Natural killer cell (primary cell): Measurements from ENCODE around the gene L3MBTL2. TPM values are rescaled to one million over a fixed set of nuclear protein-coding genes. Genes with fewer than 3 reads are reported as not detected.

Experiments
- ATAC-seq, 3 donors: fragments of 150-1000 bp in 2 of 3; fragments of 200-7000 bp in 1 of 3; cut with Tn5 transposase; 1 replicate in 1 of 3; 2 replicates in 2 of 3; pipeline ENCODE4 v1.10.0; 2021; ENCODE audit warnings: mild to moderate bottlenecking in 2 of 3, moderate library complexity in 2 of 3
- DNase-seq, 2 donors: peaks; one replicate each; pipeline versions ENCODE4 v3.0.0 to v3.0.0-alpha.2; 2013 to 2021; ENCODE audit warnings: mixed read lengths in 1 of 2
- H3K27ac ChIP-seq: one replicate; pipeline ENCODE4 v1.5.1; 2013; ENCODE audit warnings: mild to moderate bottlenecking, low read length
- H3K27me3 ChIP-seq: one replicate; pipeline ENCODE4 v1.6.1; 2013; ENCODE audit warnings: low read length; ENCODE audit not compliant: control insufficient read depth, insufficient read depth
- H3K36me3 ChIP-seq: one replicate; pipeline ENCODE4 v1.6.1; 2013; ENCODE audit warnings: low read length; ENCODE audit not compliant: control insufficient read depth, insufficient read depth
- H3K4me1 ChIP-seq: one replicate; pipeline ENCODE4 v1.6.1; 2013; ENCODE audit warnings: low read length; ENCODE audit not compliant: control insufficient read depth, insufficient read depth
- H3K4me3 ChIP-seq: one replicate; pipeline ENCODE4 v1.5.1; 2013; ENCODE audit warnings: low read length
- H3K9me3 ChIP-seq: one replicate; pipeline ENCODE4 v1.6.1; 2013; ENCODE audit warnings: low read length; ENCODE audit not compliant: control insufficient read depth, insufficient read depth
- H3K27ac Mint-ChIP-seq, 2 donors: one replicate each; pipeline ENCODE4 v1.8.0; 2022; ENCODE audit warnings: mild to moderate bottlenecking in 2 of 2, mixed read lengths in 2 of 2, moderate library complexity in 1 of 2
- H3K27me3 Mint-ChIP-seq, 2 donors: one replicate each; pipeline ENCODE4 v1.8.0; 2022; ENCODE audit warnings: low read depth in 2 of 2, mixed read lengths in 2 of 2
- H3K36me3 Mint-ChIP-seq: one replicate; pipeline ENCODE4 v1.8.0; 2022; ENCODE audit warnings: mixed read lengths
- H3K4me1 Mint-ChIP-seq, 2 donors: one replicate each; pipeline ENCODE4 v1.8.0; 2022; ENCODE audit warnings: mixed read lengths in 2 of 2
- H3K4me3 Mint-ChIP-seq: one replicate; pipeline ENCODE4 v1.8.0; 2022; ENCODE audit warnings: mild to moderate bottlenecking, moderate library complexity, mixed read lengths
- H3K9me3 Mint-ChIP-seq, 2 donors: one replicate each; pipeline ENCODE4 v1.8.0; 2022; ENCODE audit warnings: mixed read lengths in 2 of 2
- WGBS: methylation state at CpG from one replicate; pipeline ENCODE4 v1.1.7; 2013; ENCODE audit warnings: missing lambda C conversion rate; ENCODE audit not compliant: insufficient coverage; 5-methylcytosine and 5-hydroxymethylcytosine counted together
- intact Hi-C: fragments of 100-400 bp; cut with micrococcal nuclease; formaldehyde crosslinking; loops from one replicate; pipeline ENCODE4 v1.14.2; 2022
- total RNA-seq, 4 donors: library from RNA; stranded (reverse); fragments of 120-200 nt in 1 of 4; gene quantifications; one replicate each; pipeline versions ENCODE4 v1.2.3 to v1.2.4, GENCODE V29; 2013 to 2022
- TF ChIP-seq, protein P1 (sequence below): fragments of 200-600 bp; IDR thresholded peaks from one replicate; pipeline ENCODE4 v1.8.0; 2022; ENCODE audit warnings: antibody characterized with exemption

L3MBTL2 gene
- total RNA-seq, 3 donors from 2014 or later (not counting 1 experiment from before 2014, with no cell fraction given) = 25.2 to 32.1 (median 31.7) TPM

DNA sequence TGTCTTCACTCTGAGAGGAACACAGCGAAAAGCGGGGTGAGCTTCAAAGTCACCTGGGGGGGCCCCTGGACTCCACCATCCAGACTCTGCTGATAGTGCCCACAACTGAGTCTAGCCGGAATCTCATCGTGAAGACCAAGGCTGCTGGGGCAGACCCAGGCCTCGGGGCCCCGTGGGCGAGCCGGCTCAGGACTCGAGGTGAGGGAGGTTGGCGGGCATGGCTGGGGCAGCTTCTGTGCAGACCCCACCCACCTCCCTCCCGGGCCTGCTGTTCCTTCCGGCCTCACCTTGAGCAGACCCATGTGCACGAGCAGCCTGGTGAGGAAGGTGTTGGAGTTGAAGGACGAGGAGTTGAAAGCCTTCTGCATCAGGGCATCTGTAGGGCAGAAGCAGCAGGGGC, 44.3 kb downstream of the L3MBTL2 start:
- Mint-ChIP-seq H3K27ac (no peak overlapping the region), H3K4me3 (no peak overlapping the region), H3K9me3 (no peaks in the 10 kb centered on the region), H3K36me3 (no peaks in the 10 kb centered on the region), H3K27me3 (no peaks in the 10 kb centered on the region), H3K4me1 (no peaks in the 10 kb centered on the region)
- Histone ChIP-seq H3K27me3 (no peaks in the 10 kb centered on the region), H3K27ac (no peak overlapping the region), H3K4me3 (no peak overlapping the region), H3K4me1 (no peaks in the 10 kb centered on the region), H3K36me3 (peaks cover 76% of the 10 kb centered on the region), H3K9me3 (no peaks in the 10 kb centered on the region)
- TF ChIP-seq, protein P1, sequence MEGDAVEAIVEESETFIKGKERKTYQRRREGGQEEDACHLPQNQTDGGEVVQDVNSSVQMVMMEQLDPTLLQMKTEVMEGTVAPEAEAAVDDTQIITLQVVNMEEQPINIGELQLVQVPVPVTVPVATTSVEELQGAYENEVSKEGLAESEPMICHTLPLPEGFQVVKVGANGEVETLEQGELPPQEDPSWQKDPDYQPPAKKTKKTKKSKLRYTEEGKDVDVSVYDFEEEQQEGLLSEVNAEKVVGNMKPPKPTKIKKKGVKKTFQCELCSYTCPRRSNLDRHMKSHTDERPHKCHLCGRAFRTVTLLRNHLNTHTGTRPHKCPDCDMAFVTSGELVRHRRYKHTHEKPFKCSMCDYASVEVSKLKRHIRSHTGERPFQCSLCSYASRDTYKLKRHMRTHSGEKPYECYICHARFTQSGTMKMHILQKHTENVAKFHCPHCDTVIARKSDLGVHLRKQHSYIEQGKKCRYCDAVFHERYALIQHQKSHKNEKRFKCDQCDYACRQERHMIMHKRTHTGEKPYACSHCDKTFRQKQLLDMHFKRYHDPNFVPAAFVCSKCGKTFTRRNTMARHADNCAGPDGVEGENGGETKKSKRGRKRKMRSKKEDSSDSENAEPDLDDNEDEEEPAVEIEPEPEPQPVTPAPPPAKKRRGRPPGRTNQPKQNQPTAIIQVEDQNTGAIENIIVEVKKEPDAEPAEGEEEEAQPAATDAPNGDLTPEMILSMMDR = no peak
- WGBS = 92% methylated on average over 14 of the region's 14 CpGs
- no peak for ATAC-seq
- DNase-seq = no peak
- intact Hi-C loops = no loop called here

DNA sequence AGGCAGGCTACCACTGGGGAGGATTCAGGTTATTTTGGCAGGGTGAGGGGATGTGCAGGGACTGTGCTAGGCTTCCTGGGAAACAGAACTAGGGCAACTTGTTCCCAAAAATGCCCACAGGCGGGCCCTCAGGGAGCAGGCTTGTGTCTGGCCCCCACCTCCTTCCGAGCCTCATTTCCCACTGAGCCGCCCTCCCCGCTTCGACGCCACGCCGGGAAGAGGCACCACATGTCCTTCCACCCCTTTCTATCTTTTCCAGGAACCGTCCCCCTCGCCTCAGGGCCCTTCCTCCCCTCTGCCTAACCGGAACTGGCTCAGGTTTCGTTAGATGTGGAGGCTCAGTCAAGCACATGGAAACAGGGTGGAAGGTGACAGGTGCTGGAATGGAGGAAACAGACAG, 45.0 kb downstream of the L3MBTL2 start:
- Histone ChIP-seq H3K4me1 (no peaks in the 10 kb centered on the region), H3K4me3 (no peak overlapping the region), H3K36me3 (peaks cover 78% of the 10 kb centered on the region), H3K27me3 (no peaks in the 10 kb centered on the region), H3K9me3 (no peaks in the 10 kb centered on the region), H3K27ac (no peak overlapping the region)
- intact Hi-C loops = no loop called here
- DNase-seq (no peak), ATAC-seq (no peak)
- WGBS = 96% methylated on average over 10 of the region's 12 CpGs
- no peak overlapping the region for H3K27ac Mint-ChIP-seq
- no peaks in the 10 kb centered on the region for H3K9me3 Mint-ChIP-seq
- H3K4me3 Mint-ChIP-seq = no peak overlapping the region
- TF ChIP-seq, protein P1 = no peak
- H3K4me1 Mint-ChIP-seq = no peaks in the 10 kb centered on the region
- no peaks in the 10 kb centered on the region for H3K27me3 Mint-ChIP-seq
- H3K36me3 Mint-ChIP-seq = no peaks in the 10 kb centered on the region

DNA sequence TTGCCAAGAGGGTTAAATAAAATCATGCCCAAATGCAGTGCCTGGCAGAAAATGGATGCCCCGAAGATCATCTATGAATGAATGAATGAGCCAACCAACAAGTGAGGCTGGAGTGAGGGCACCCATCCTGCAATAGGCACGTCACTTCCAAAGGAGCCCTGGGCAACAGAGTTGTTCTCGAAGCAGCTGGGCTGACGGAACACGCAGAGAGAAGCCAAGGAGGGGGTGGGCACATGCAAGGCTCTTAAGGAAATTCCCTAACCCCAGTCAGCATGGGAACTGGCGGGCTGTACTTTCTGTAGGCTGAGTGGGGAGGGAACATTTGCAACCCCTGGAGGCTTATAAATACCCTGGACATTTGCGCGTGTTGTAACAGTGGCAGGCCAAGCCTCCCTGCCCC, 47.3 kb downstream of the L3MBTL2 start:
- no peaks in the 10 kb centered on the region for H3K36me3 Mint-ChIP-seq

DNA sequence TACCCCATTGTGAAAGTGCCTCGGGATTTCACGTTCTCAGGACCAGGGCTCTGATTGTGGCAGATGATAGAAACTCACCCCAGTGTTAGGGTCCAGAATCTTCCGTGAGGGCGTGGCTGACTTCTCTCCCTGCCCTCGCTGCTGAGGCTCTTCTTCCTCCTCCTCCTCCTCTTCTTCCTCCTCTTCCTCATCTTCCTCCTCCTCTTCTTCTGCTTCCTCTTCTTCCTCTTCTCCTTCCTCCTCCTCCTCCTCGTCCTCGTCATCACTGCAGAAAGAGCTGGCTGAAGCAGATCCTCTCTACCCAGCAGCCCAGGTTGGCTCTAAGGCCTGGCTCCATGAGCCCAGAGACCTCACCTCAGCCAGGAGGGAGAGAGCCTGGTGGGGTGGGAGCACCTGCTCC, 49.1 kb downstream of the L3MBTL2 start:
- no peak overlapping the region for H3K27ac ChIP-seq
- H3K36me3 ChIP-seq = peaks cover 78% of the 10 kb centered on the region
- H3K9me3 ChIP-seq = no peaks in the 10 kb centered on the region
- no peaks in the 10 kb centered on the region for H3K27me3 Mint-ChIP-seq
- no peak overlapping the region for H3K4me3 Mint-ChIP-seq
- H3K9me3 Mint-ChIP-seq = no peaks in the 10 kb centered on the region
- H3K36me3 Mint-ChIP-seq = no peaks in the 10 kb centered on the region
- H3K4me1 Mint-ChIP-seq = no peaks in the 10 kb centered on the region
- no peak for DNase-seq
- H3K4me3 ChIP-seq = no peak overlapping the region
- H3K27ac Mint-ChIP-seq = no peak overlapping the region
- no peaks in the 10 kb centered on the region for H3K27me3 ChIP-seq
- ATAC-seq = no peak
- intact Hi-C loops = no loop called here
- H3K4me1 ChIP-seq = no peaks in the 10 kb centered on the region
- WGBS = 90% methylated on average over 7 of the region's 7 CpGs
- TF ChIP-seq, protein P1 = no peak

More for the DNA sequence above, 47.3 kb downstream of the L3MBTL2 start:
- DNase-seq = no peak
- no peak overlapping the region for H3K4me3 Mint-ChIP-seq
- no peaks in the 10 kb centered on the region for H3K9me3 Mint-ChIP-seq
- Histone ChIP-seq H3K36me3 (peaks cover 83% of the 10 kb centered on the region), H3K27me3 (no peaks in the 10 kb centered on the region), H3K4me3 (no peak overlapping the region), H3K4me1 (no peaks in the 10 kb centered on the region), H3K27ac (no peak overlapping the region), H3K9me3 (no peaks in the 10 kb centered on the region)
- no peak for ATAC-seq
- TF ChIP-seq, protein P1 = no peak
- no peaks in the 10 kb centered on the region for H3K27me3 Mint-ChIP-seq
- intact Hi-C loops = no loop called here
- 99% methylated on average over 8 of the region's 8 CpGs for WGBS
- H3K27ac Mint-ChIP-seq = no peak overlapping the region
- no peaks in the 10 kb centered on the region for H3K4me1 Mint-ChIP-seq
